Cardiac fibroblast (primary cell): ENCODE data around the gene RCCD1.
"Not testable (repeated sequence)": the region's sequence is repeated elsewhere in the genome, so short reads cannot be mapped to it uniquely, and the experiment has no call there.

Source experiments
- DNase-seq, 2 donors: peaks; one replicate each; pipeline versions ENCODE4 v3.0.0 to v3.0.0-alpha.2; 2010; ENCODE audit warnings: low read depth in 2 of 2
- H3K4me3 ChIP-seq, 2 donors: replicated peaks in 1 of 2; 1 replicate in 1 of 2; 2 replicates in 1 of 2; pipeline ENCODE4 v1.5.1; 2011; ENCODE audit warnings: low read depth in 2 of 2, low read length in 2 of 2, mild to moderate bottlenecking in 2 of 2, moderate library complexity in 1 of 2
- CTCF ChIP-seq: IDR thresholded peaks from one replicate; pipeline ENCODE4 v1.5.1; 2011; ENCODE audit warnings: low read depth, mild to moderate bottlenecking, low read length, inconsistent platforms

RCCD1 gene

GRCh38 chr15:90954712-90955623, at the start of gene RCCD1:
TSS of gene RCCD1 (plus strand) at chr15:90954884. CDS start at chr15:90956735, 1,851 bp downstream.
- no peak for TF ChIP-seq CTCF
- peak; percentile 95 to 96 for DNase-seq
- peak within 1 kb of the TSS; percentile 82 to 87 for H3K4me3 ChIP-seq

- no peak overlapping the region for H3K4me3 ChIP-seq
- no peak for DNase-seq
- TF ChIP-seq CTCF, result no peak
These were observed 49.1 kb upstream of the RCCD1 start for GRCh38 chr15:90905306-90906180.

- TF ChIP-seq CTCF, result no peak
- no peak for DNase-seq
- no peak overlapping the region for H3K4me3 ChIP-seq
These were observed 48.4 kb upstream of the RCCD1 start for GRCh38 chr15:90906181-90906849.

- DNase-seq, result no peak
- H3K4me3 ChIP-seq, result no peak overlapping the region
- TF ChIP-seq CTCF, result no peak
These were observed 47.5 kb upstream of the RCCD1 start for GRCh38 chr15:90907051-90907660.

- DNase-seq, result peak in 1 of 2 donors; percentile 35
- no peak for TF ChIP-seq CTCF
- H3K4me3 ChIP-seq, result no peak overlapping the region
These were observed 46.7 kb upstream of the RCCD1 start for GRCh38 chr15:90907838-90908507.

- not testable (repeated sequence) for DNase-seq, H3K4me3 ChIP-seq
These were observed 45.2 kb upstream of the RCCD1 start for GRCh38 chr15:90909449-90909848.
